Adipose tissue (tissue), 3 donors: ENCODE measurements around the gene FAM193B. TPM values are rescaled to one million over a fixed set of nuclear protein-coding genes. Genes with fewer than 3 reads are reported as not detected.
A peak's percentile ranks its signal among the peaks of the same experiment; 100 is the strongest.
"Not testable (repeated sequence)": the region's sequence is repeated elsewhere in the genome, so short reads cannot be mapped to it uniquely, and the experiment has no call there.

Experiments
- H3K27ac ChIP-seq: one replicate; pipeline ENCODE4 v1.5.1; 2013; ENCODE audit warnings: low read depth, low read length
- WGBS, 3 donors: extraction: QIAGEN DNeasy Blood & Tissue Kit; methylation state at CpG; one replicate each; pipeline ENCODE4 v1.1.7; 2013; 5-methylcytosine and 5-hydroxymethylcytosine counted together
- polyA plus RNA-seq, 3 donors: library from polyadenylated mRNA; stranded (reverse); fragments of 200-250 nt; gene quantifications; one replicate each; pipeline ENCODE4 v1.2.3, GENCODE V29; 2013
- donor health status: healthy with polysubstance abuse.
- donor health status: Bipolar disorder and iron deficiency.
- donor health status: healthy.

The FAM193B gene
- polyA plus RNA-seq, 3 donors, result 61.5 to 201 (median 72.5) TPM

- peak overlapping the region; percentile 11 for H3K27ac ChIP-seq
- 32 to 44% (median 35%) methylated on average over 12 of the region's 12 CpGs for WGBS, 3 donors
These were observed 58.2 kb downstream of the FAM193B start for GRCh38 chr5:177496070-177496726.

- 54 to 84% (median 57%) methylated on average over 14 of the region's 14 CpGs for WGBS, 3 donors
- no peak overlapping the region for H3K27ac ChIP-seq
These were observed 58.9 kb downstream of the FAM193B start for GRCh38 chr5:177495243-177496060.

DNA sequence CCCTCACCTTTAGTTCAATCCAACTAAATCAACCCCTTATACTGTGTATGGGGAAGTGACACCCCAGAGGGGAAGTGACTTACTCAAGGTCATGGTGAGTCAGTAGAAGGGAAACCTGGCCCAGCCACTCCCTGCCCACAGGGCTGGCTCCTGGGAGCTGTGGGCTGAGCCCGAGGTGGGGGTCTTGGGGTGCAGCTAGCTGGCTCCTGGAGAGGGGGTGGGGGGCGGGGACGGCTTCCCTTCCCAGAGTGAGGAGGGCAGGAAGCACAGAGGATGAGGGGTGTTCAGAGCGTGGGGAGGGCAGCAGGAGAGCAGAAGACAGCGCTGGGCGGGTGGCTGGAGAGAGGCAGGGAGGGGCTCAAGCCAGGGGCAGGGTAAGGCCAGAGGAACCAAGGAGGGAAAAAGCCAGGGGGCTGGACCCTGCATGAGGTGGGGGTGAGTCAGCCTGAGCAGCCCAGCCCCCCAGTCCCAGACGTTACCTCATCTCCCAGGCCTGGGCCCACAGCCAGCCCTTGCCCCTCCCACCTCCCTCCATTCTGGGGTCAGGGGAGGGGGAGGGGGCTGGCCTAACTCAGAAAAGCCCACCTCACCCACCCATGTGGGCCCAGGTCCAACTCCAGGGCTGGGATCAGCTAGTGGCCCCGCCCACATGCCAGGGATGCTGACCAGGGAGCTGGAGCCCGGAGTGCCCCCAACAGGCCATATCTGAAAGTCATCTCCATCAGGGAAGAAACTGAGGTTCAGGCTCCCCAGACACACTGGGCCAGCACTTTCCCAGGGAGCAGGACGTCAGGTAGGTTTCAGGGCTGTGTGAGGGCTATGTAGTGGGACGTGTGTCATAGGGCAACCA is 59.8 kb downstream of the FAM193B start:
- WGBS, 3 donors, result 26 to 58% (median 34%) methylated on average over 11 of the region's 11 CpGs
- H3K27ac ChIP-seq, result peak overlapping the region; percentile 76

- H3K27ac ChIP-seq, result no peak overlapping the region
- WGBS, 3 donors, result 87 to 90% (median 90%) methylated on average over 5 of the region's 5 CpGs
These were observed 60.5 kb downstream of the FAM193B start for GRCh38 chr5:177493795-177494345.

GRCh38 chr5:177492841-177493240 is 61.5 kb downstream of the FAM193B start:
- 83 to 91% (median 84%) methylated on average over 7 of the region's 7 CpGs for WGBS, 3 donors
- H3K27ac ChIP-seq, result no peak overlapping the region

DNA sequence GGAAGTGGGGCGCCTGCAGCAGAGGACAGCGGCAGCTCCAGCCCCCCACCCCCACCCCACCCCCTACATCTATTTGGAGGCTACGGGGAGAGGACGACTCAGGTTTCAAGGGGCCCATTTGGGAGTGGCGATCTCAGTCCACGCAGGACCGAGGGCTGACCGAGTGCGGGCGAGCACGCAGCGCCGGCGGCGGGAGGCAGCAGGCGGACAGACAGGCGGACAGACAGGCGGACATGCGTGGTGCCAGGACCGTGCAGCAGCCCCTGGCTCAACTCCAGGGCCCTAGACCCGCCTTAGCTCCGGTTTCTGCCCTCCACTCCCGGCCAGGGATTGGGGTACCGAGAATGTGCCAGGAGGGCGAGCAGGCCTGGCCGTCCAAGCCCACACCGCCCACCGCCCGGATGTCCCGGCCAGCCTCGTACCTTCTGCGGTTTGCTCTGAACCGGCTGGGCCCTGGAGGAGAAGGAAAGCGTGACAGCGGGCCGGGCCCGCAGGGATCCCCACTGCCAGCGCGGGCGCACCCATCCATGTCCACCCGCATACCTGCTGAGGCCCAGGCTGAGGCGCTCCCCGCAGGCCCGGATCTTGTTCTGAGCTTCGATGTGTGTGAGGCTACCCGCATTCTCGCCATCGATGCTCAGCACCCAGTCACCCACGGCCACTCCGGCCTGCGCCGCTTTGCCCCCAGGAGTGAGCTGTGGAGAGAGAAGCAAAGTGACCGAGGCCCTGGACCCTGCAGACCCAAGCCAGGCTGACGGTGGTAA is 62.2 kb downstream of the FAM193B start:
- whole genome bisulfite sequencing, 3 donors, result 93 to 98% (median 95%) methylated on average over 49 to 54 of the region's 54 CpGs
- no peak overlapping the region for H3K27ac ChIP-seq

DNA sequence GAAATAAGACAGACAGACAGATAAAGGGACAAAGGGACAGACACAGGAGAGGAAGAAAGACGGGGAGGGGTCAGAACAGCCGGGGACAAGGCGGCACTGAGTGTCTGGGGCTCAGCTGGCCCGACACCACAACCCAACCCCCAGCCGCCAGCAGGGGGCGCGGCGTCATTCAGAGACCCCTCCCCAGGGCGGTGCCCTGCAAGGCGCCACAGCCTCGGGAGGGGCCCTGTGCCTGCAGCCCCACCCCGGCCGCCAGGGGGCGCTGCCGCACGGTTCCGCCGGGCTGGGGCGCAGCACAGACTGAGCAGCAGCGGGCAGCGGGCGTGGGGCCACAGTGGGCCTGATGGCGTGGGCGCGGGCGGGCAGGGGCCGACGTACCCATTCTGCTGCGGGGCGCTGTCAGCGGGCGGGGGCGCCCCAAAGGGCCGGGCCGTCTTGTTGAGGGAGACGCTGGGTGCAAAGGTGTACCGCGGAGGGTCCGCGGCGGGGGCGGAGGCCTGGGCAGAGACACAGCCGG is 62.9 kb downstream of the FAM193B start:
- H3K27ac ChIP-seq, result no peak overlapping the region

DNA sequence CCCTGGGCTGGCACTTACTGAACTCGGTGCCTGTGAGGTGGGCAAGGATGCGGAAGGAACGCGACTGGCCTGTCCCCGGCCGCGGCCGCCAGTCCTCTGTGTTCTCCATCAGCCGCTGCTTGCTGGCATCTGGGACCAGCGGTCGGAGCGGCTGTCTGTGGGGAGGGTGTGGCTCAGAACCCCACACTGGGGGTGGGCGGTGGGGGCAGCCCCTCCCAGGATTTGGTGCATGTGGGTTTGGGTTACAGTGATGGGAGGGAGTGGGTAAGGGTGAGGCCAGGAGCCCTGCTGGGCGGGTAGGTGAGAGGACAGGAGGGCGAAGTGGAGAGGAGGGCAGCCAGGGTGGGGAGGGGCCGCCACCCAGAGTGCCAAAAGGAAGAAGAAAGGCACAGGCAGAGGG is 63.4 kb downstream of the FAM193B start:
- 93 to 95% (median 94%) methylated on average over 16 of the region's 16 CpGs for WGBS, 3 donors

More for the DNA sequence above, 62.9 kb downstream of the FAM193B start:
- 65 to 76% (median 75%) methylated on average over 36 to 43 of the region's 43 CpGs for WGBS, 3 donors

GRCh38 chr5:177490311-177490991 is 63.9 kb downstream of the FAM193B start:
- no peak overlapping the region for H3K27ac ChIP-seq
- 85 to 93% (median 90%) methylated on average over 15 of the region's 15 CpGs for WGBS, 3 donors

More for the DNA sequence above, 63.4 kb downstream of the FAM193B start:
- H3K27ac ChIP-seq, result no peak overlapping the region

DNA sequence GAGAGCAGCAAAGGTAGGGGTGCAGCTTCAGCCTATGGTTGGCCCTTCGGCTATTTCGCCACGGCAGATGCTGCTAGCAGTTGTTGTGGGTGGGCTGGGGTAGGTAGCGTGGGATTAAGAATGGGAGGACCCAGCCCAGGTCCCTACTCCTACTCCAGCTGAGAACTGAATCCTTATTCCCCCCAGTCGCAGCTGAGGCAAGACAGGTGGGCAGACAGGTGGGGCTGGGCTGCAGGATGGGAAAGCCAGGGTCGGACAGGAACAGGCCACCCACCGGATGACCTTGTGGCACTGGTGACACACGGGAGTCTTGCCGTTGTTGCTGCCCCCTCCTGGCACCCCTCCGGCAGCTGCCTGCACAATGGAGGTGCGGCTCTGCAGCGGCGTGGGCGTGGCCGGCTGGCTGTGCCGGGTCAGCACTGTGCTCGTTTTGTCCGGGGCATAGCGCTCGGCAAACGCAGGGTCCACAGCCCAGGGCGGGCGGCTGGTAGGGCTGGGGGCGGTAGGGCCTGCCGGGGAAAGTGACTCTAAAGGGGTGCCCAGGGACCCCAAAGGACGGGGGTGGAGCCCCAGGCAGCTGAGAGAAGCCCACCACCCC is 65.1 kb downstream of the FAM193B start:
- 70 to 79% (median 77%) methylated on average over 24 to 26 of the region's 26 CpGs for WGBS, 3 donors
- no peak overlapping the region for H3K27ac ChIP-seq

GRCh38 chr5:177487975-177488374 is 66.4 kb downstream of the FAM193B start:
- no peak overlapping the region for H3K27ac ChIP-seq
- WGBS, 3 donors, result 89 to 93% (median 90%) methylated on average over 15 of the region's 15 CpGs

- WGBS, 3 donors, result 90 to 93% (median 91%) methylated on average over 8 of the region's 8 CpGs
- H3K27ac ChIP-seq, result no peak overlapping the region
These were observed 67.2 kb downstream of the FAM193B start for GRCh38 chr5:177487144-177487543.

GRCh38 chr5:177486256-177486655 is 68.1 kb downstream of the FAM193B start:
- no peak overlapping the region for H3K27ac ChIP-seq
- 96 to 100% (median 98%) methylated on average over 3 of the region's 3 CpGs for WGBS, 3 donors

- H3K27ac ChIP-seq, result not testable (repeated sequence)
- 96 to 98% (median 96%) methylated on average over 3 of the region's 3 CpGs for WGBS, 3 donors
These were observed 68.6 kb downstream of the FAM193B start for GRCh38 chr5:177485753-177486152.

DNA sequence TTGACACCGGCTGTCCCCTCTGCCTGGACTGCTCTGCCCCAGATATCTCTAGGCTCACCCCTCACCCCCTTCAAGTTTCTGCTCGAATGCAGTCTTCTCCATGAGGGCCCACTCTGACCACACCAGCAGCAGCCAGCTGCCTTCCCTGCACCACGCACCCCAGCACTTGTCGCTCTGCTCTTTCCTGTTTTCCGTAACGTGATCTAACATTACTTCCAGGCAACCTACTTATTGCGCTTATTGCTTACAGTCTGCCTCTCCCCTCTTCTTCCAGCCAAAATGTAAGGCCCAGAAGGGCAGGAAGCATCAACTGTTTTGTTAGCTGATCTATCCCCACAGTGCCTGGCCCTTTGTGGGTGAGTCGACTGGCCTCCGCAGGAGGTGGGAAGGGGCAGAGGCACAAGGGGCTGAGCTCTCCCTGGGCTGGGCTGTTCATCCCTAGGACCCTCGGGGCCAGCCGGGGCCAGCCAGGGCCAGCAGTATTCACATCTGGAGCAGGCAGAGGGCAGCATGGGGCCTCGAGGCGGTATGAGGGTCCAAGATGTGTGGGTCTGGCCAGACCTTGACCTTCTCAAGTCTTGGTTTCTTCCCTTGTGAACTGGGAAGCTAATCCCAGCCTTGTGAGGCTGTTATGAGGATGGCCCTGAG is 69.3 kb downstream of the FAM193B start:
- H3K27ac ChIP-seq, result no peak overlapping the region

More for the DNA sequence above, 69.3 kb downstream of the FAM193B start:
- WGBS, 3 donors, result 74 to 78% (median 76%) methylated on average over 13 of the region's 13 CpGs
